Kidney capillary endothelial cell (primary cell): Measurements from ENCODE around the gene LBHD1.

Experiments used
- DNase-seq: peaks from one replicate; pipeline ENCODE4 v3.0.0-alpha.2; 2018; ENCODE audit warnings: low spot score

LBHD1 gene

GRCh38 chr11:62615521-62615920 is 56.5 kb downstream of the LBHD1 start:
- no peak for DNase-seq

GRCh38 chr11:62614275-62614674 is 57.8 kb downstream of the LBHD1 start:
- DNase-seq = no peak

GRCh38 chr11:62613291-62613778 is 58.7 kb downstream of the LBHD1 start:
- DNase-seq = no peak
